GM19467 (cell line): ENCODE results near the gene LANCL1.

Source experiments
- ATAC-seq: cut with Tn5 transposase; IDR thresholded peaks from one replicate; pipeline ENCODE4 v1.9.1; 2021; ENCODE audit warnings: mild to moderate bottlenecking, moderate library complexity; ENCODE audit not compliant: unreplicated experiment

Gene LANCL1, protein sequence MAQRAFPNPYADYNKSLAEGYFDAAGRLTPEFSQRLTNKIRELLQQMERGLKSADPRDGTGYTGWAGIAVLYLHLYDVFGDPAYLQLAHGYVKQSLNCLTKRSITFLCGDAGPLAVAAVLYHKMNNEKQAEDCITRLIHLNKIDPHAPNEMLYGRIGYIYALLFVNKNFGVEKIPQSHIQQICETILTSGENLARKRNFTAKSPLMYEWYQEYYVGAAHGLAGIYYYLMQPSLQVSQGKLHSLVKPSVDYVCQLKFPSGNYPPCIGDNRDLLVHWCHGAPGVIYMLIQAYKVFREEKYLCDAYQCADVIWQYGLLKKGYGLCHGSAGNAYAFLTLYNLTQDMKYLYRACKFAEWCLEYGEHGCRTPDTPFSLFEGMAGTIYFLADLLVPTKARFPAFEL

DNA sequence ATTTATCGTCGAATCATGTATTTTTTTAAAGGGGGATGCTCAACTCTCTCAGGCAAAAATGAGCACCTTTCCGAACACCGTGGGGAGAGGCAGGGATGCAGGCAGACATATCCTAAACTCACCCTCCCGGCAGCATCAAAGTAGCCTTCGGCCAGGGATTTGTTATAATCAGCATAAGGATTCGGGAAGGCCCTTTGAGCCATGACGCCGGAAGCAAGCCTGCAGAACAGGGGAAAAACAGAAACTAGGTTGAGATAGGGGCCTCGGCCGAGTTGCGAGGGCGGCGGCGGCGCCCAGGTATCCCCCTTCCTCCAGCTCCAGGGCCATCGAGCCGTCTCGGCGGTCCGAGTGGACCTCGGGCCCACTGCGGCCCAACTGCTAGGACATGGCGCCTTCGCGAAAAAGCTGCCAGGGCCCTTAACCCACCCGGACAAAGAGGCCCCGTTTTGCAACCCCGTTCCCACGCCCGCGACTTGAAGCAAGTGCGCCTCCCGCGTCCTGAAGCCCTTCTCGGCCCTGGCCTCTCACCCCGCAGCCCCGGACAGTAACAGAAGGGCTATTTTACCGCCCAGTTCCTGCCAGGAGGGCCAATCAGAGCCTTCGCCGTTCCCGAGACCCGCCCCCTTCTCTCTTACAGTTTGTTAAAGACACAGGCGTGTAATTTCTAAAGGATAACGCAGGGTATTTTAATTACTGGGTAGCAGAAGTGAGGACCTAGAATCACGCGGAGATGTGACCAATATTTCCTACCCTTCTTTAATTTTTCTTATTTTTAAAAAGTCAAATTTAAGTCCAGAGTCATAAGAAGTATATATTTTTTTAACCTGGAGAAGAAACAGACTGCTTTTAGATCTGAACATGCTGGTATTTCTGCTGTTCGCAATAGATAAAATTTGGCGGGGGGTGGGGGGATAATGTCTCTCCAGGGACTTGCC, at the start of gene LANCL1:
TSS of gene LANCL1 (minus strand) at position 566 of the 935 bp plus-strand sequence. CDS start at position 203, 363 bp downstream.
- ATAC-seq: peak; percentile 100

DNA sequence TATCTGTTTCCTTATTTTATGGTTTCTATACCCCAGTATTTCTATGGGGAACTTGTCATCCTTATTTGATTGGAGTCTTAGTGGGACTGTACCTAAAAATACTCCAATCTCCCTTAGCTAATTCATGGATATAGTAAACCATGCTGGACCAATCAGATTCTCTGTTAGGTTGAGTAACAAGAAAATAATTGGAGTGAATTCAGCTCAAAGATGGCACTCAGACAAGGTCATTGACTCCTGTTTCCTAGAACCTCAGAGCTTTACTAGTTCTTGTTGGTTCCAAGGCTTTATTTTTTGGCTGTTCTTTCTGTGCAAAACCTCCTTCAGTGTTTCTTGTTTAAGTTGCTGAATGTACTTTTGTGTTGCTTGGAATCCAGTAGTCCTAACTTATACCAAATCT, 48.0 kb upstream of the LANCL1 start:
- no peak for ATAC-seq

DNA sequence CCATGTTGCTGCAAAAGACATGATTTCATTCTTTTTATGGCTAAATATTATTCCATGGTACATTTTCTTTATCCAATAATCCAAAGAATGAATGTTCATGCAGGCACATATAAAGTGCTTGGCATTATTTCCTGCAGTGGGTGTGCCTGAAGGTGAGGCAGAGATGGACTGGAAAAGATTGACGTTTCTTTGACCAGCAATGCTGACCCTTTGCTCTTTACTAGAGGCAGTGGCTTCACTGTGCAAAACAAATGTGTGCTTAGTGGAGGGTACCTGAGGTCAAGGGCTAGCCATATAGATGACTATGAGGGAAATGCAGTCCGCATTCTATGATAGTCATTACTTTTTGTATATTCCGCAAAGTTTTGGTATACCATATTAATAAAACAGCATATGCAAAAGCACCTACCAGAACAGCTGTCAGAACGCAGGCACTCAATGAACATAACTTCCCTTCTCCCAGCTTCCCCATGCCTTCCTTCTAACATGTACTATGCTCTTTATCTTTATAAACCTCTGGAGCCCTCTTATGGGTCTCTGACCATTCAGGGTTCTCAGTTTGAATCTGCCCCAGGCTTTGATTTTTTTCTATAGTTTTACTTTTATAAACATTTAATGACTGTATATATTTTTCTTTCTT, 47.2 kb upstream of the LANCL1 start:
- no peak for ATAC-seq

DNA sequence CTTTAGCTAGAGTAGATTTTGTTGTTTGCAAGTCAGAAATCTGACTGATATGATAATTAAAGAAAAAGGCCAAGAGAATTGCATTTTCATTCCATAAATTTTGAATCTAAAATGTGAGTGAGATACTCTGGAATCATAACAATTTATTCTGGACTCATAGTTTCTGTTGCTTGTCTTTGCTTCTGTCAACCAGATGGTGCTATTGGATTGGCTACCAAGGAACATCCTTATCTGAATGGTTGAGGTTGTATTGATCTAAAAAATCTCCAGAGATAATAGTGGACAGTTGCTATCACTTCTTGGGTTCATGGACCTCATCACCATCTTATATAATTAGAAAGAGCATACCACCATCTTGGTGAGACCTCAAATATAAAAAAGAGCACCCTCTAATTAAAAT, 45.8 kb upstream of the LANCL1 start:
- ATAC-seq: no peak

DNA sequence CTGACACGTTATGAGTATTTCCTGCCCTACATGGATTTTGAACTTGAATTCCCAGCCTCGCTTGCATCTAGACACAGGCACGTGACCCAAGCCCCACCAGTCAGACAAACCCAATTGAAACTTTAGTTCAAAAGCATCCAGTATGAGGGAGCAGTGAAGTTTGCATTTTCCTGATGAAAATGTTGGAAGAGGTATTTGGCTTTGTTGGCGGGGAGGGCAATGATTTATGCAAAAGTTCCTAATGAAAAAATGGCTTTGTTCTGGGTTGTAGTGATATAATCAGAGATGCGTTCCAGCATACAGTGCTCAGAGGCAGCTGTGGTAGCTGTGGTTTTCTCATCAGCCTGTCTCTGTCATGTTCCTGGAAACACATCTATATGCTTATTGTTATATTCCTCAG, 43.0 kb upstream of the LANCL1 start:
- no peak for ATAC-seq

DNA sequence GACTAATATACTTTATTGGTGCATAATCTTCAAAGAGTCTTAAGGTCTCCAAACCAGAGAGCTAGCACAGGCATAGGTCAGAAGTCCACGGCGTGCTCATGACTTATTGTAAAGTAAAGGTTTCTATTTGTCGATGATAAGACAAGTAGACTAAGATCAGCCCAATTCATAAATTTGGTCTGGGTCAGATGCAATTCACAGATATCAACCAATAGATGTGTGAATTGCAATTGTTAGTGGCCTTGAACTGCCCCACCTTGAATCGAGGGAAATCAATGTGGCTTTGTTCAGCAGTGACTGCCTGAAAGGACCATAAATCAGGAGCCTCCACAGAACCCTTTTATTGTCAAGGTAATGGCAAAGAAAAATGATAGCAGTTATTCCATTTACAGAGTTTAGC, 40.7 kb upstream of the LANCL1 start:
- ATAC-seq: no peak

DNA sequence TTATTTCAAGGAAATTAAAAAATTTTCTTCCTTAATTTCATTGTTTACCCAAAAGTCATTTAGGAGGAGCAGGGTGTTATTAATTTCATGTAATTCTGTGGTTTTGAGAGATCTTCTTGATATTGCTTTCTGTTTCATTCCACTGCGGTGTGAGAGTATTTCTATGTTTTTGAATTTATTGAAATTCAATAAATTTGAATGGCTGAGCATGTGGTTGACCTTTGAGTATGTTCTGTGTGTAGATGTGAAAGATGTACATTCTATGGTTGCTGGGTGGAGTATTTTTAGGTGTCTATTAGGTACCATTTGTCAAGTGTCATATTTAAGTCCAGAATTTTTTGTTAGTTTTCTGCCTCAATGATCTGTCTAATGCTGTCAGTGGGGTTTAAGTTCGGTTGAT, 39.4 kb upstream of the LANCL1 start:
- no peak for ATAC-seq

DNA sequence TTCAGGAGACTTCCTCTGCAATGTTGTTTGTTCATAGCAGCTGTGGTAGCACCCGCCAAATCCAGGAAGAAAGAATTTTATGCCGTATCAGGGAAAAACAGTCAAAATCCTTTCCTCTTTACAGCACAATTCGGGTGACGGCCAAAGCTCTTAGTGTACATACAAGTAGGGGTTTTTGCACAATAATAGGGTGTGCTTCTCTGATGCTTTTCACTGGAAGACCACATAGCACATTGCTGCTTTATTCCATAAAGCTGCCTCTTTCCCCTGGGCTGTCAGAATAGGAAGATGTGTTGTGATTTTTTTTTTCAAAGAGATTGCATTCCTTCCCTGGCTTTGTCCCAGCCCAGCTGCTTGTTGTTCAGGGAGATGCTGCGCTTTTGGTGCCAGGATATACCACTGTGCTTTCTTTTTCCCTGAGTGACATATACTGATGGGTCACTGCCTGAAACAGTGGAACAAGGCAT, 27.2 kb upstream of the LANCL1 start:
- no peak for ATAC-seq

DNA sequence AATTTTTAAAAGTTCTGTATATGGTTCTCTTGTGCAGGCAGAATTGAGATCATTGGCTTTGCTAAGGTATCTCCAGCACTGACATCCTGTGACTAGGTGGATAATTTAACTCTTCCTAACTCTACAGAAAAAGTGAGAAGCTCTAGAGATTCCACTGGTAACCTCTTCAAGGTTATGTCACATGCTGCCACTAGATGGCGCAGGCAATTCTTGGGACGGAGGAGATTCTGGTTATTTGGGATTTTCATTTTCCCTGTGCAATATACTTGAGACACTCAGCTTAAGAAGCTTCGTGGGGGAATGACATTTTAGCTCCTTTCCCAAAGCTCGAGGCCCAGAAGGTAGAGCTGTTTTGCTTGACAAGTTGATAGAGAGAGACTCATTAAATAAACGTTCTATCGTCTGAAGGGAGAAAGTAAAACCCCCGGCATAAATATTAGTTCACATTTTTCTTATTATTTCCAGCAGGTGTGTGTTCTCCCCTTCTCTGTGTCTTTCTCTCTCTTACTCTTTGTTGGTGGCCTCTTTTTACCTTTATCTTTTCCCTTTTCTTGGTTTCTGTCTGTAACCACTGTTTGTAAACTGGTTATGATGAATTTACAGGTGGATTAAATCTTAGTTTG, 26.6 kb upstream of the LANCL1 start:
- ATAC-seq: peak; percentile 89

DNA sequence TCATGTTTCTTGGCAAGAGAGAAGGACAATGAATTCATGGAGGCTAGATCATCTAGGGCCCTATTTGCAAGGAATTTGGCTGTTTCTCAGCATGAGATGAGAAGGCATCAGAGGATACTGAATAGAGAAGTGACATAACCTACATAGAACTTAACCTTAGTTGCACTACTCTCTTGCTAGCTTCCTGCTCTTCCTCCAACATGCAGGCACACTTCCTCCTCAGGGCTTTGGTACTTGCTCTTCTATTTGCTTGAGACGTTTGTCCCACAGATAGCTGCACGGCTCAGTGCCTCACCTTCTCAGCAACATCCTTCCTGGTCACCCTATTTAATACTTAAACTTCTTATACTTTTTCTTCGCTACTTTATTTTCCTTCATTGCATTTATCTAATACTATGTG, 20.0 kb upstream of the LANCL1 start:
- peak; percentile 72 for ATAC-seq

DNA sequence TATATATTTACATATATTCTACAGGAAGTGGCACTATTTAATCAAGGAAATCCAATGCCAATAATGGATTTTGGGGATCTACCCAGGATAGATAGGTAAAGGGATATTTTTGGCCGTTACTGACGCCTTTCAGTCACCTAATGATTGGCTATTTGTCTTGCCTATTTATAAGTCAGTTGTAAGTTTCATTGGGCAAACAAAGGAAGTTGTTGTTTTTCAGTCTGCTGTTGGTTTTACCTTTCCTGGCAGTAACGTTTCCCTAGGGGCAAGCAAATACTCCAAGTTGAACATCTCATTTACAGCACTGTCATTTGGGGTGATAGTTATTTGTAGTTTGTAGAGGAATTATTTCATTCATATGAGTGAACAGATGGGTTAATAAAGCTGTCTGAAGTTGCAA, 17.0 kb upstream of the LANCL1 start:
- no peak for ATAC-seq

DNA sequence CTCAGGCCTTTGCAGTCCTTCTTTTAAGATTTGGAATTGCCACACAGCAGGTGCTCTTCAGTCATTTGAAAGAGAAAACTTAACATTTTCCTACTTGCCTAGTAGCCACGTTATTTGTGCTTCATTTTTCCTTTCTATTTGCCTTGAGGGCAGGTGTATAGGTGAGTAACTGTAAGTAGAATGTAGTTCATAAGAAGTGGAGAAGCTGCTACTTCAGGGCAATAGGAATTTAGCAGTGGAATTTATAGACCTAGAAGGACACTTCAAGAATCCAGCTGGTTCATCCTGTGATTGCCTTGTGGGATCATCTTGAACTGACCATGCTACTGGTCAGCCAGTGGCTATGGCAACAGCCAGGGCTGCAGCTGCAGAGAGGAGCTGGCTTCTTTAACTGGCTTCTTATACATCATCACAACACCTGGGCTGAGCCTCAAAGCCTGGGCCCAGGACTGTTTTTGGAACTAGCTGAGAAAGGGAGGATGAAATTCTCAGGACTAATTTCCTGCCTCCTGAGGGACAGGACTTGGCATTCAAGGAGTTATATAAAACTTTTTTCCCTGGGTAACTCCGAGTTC, 5.1 kb upstream of the LANCL1 start:
- ATAC-seq: no peak

DNA sequence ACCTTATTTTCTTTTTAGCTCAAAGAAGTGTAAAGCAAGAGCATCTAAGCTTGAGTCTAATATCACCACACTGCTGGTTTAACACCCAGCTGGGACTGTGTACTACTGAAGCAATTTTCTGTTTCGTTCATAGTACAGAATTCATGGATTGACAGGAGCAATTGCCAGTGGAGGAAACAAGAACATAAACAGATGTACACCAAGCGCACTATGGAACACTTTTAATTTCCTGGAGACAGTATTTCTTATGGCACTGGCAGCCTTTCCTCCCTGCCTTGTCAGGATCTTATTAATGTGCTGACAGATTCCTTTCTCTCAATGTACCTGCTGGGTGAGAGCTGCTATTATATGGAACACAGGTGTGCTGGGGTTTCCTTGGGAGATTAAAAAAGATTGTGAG, 4.2 kb upstream of the LANCL1 start:
- ATAC-seq: no peak

DNA sequence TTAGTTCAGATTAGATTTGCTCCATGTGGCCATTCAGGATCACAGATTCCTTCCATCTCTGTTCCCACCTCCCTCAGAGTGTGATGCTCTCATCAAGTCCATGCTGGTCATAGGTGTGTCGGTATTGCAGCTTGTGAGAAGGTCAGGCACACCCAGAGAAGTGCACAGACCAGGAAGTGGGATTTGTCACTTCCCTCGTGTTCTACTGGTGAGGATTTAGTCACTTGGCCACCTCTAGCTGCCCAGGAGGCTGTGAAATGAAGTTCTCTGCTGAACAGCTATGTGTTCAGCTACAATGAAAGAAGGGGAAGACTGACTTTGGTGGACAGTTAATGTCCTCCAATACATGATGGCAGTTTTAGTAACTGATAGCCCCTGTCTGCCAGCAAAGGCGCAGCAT, 3.5 kb upstream of the LANCL1 start:
- ATAC-seq: no peak

DNA sequence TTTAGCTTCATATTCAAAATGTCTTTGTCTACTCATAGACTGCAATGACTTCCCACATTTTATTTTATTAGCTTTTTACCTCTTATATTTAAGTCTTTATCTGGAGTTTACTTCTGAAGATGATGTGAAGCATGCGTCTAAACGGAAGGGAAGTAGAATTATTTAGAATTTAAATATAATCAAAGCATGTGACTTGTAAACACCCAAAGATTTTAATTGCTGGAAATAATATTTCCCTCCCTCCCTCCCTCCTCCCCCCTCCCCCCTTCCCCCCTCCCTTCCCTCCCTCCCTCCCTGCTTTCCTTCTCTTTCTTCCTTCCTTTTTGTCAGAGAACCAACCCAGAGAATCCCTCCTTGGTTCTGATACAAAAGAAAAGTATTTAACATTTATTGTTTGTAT, 2.1 kb upstream of the LANCL1 start:
- no peak for ATAC-seq

DNA sequence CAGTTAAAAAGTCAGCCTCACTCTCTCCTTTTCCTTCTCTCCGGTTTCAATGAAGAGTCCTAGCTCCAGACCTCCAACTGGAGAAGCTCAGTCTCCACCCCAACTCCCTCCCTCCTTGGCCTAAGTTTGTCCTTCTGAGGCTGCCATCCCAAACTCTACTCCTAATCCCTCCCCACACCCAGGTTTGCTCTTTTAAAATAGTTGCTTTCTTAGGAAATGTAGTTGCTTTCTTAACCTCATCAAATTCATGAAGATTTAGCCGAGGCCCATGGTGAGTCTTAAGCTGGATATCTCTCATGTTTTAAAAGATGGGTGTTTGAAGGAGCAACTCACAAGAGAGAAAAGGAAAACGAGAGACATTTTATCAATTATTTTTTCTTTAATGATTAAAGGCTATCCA, 937 bp upstream of the LANCL1 start:
- ATAC-seq: no peak

DNA sequence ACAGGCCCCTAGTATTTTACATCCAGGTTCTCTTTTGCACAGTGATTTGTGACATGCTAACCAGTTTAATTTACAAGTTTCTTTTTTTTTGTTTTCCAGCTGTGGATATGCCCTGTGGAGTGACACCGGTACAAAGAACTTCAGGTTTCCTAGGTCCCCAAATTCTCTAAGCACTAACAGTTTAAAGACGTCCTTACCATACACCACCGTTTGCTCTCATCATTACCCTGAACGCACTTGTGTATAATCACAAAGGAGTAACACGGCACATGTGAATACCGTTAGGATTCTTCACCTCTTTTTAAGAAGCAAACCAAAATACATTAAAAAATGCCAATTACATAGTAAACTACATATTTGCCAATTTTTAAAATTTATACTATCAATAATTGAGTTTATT, 853 bp downstream of the LANCL1 start:
- ATAC-seq: no peak

DNA sequence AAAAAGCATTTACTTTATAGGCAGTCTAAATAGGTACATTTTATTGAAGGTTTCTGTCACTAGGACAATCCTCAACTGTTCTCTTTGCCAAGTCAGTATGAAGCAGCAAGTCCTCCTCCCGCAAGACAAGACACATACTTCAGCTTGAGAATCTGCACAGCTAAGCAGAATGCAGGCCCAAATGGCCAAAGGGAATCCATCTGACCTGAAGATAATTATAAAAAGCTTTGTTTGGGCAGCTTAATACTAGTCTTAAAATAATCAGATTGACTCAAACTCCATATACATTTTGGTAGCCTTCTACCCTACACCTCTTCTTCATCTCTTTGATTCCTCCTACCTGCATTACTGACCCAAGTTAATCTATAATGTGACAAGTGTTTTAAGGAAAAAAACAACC, 1.8 kb downstream of the LANCL1 start:
- no peak for ATAC-seq

DNA sequence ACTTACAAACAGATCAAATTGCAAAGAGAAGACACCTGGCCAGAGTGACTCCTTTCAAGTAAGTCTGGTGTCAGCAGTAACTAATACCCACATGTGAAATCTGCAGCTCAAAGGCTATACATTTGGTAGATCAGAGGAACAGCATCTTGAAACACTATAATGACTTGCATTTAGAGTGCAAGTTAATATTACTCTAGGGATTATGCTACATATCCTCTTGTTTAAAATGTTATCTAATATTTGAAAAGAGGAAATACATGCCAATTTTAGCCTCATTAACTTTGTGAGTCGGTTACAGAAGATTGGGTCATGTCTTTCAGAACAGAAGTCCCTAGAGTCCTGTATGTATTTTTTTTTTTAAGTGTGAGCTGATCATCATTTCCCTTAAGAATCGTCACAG, 15.2 kb downstream of the LANCL1 start:
- peak; percentile 53 for ATAC-seq
